A549 treated with CORT108297 at 1 μM for 4 hours (cell line): ENCODE data around the gene RAB11FIP5. TPM values are rescaled to one million over a fixed set of nuclear protein-coding genes. Genes with fewer than 3 reads are reported as not detected.

Source experiments
- total RNA-seq: library from RNA; stranded (reverse); fragments of 200-300 nt; extraction: Qiagen RNA extraction; gene quantifications from 5 replicates; pipeline ENCODE4 v1.2.3, GENCODE V29; 2022

The RAB11FIP5 gene
- 32.2 to 38.0 TPM (median 36.3 TPM) in 5 replicates for total RNA-seq

GRCh38 chr2:73112913-73113854, at the start of gene RAB11FIP5:
RAB11FIP5 (minus strand) TSS chr2:73112948; CDS start chr2:73112777, 171 bp downstream.

GRCh38 chr2:73071360-73072128, 41.2 kb downstream of the RAB11FIP5 start, which contains the start of gene SFXN5:
SFXN5 (minus strand) TSS chr2:73071712; CDS start chr2:73071705, 7 bp downstream.

Other genes starting within 250 kb of the RAB11FIP5 start
- gene SPR, start 225.5 kb downstream of the RAB11FIP5 start, total RNA-seq: 97.1 to 146 TPM (median 140 TPM) in 5 replicates
- gene EMX1, start 195.4 kb downstream of the RAB11FIP5 start, total RNA-seq: 0.09 to 0.38 TPM (median 0.14 TPM) in 3 of 5 replicates, not detected in the others
- 11.5 to 17.1 TPM (median 14.7 TPM) in 5 replicates for gene SFXN5, start 41.2 kb downstream of the RAB11FIP5 start, total RNA-seq
- gene NOTO, start 89.6 kb upstream of the RAB11FIP5 start, total RNA-seq: 0.02 to 0.03 TPM in 2 of 5 replicates, not detected in the others
- gene SMYD5, start 101.3 kb upstream of the RAB11FIP5 start, total RNA-seq: 53.7 to 59.9 TPM (median 55.8 TPM) in 5 replicates
- 16.6 to 26.1 TPM (median 24.2 TPM) in 5 replicates for gene PRADC1, start 120.3 kb upstream of the RAB11FIP5 start, total RNA-seq
- 572 to 977 TPM (median 585 TPM) in 5 replicates for gene CCT7, start 121.4 kb upstream of the RAB11FIP5 start, total RNA-seq
- gene FBXO41, start 171.5 kb upstream of the RAB11FIP5 start, total RNA-seq: 4.1 to 6.4 TPM (median 5.5 TPM) in 5 replicates
- 0.07 to 0.32 TPM (median 0.17 TPM) in 5 replicates for gene EGR4, start 180.6 kb upstream of the RAB11FIP5 start, total RNA-seq